M059J (cell line): ENCODE measurements around the gene PAPOLB. TPM values are rescaled to one million over a fixed set of nuclear protein-coding genes. Genes with fewer than 3 reads are reported as not detected.

ENCODE experiments used
- total RNA-seq: library from RNA; depleted of rRNA; stranded (reverse); fragments of >200 nt; shearing (Covaris generic); gene quantifications from 2 replicates; pipeline ENCODE4 v1.2.3, GENCODE V29; 2014; rRNA removed

Gene PAPOLB
- total RNA-seq, 1 experiment from 2014 or later: not detected

Other genes with a start within 250 kb of the PAPOLB start
- gene FOXK1, start 179.7 kb downstream of the PAPOLB start, total RNA-seq: 6.6 and 11.6 TPM in 2 replicates
- 15.4 and 22.7 TPM in 2 replicates for gene AP5Z1, start 86.4 kb downstream of the PAPOLB start, total RNA-seq
- gene RADIL, start 21.7 kb upstream of the PAPOLB start, total RNA-seq: not detected in 2 replicates
- gene MMD2, start 97.2 kb upstream of the PAPOLB start, total RNA-seq: not detected in 2 replicates
- gene RBAK, start 183.8 kb upstream of the PAPOLB start, total RNA-seq: 6.9 and 7.9 TPM in 2 replicates